WI38 (cell line): ENCODE data around the gene CRYGN.

ENCODE experiments used
- H3K4me3 ChIP-seq: 2 replicates; pipeline ENCODE4 v1.5.1; 2011; ENCODE audit warnings: low read depth, mild to moderate bottlenecking, control low read depth, low read length
- CTCF ChIP-seq: IDR thresholded peaks from 2 replicates; pipeline ENCODE4 v1.5.1; 2012; ENCODE audit warnings: low read depth, mild to moderate bottlenecking, control low read depth, low read length

Gene CRYGN

GRCh38 chr7:151447312-151447711 is 7.4 kb upstream of the CRYGN start:
- no peak overlapping the region for H3K4me3 ChIP-seq
- no peak for TF ChIP-seq CTCF

GRCh38 chr7:151446412-151446811 is 6.5 kb upstream of the CRYGN start:
- no peak for TF ChIP-seq CTCF
- H3K4me3 ChIP-seq = no peak overlapping the region

GRCh38 chr7:151444632-151445031 is 4.7 kb upstream of the CRYGN start:
- TF ChIP-seq CTCF = no peak

GRCh38 chr7:151442776-151443496 is 3.0 kb upstream of the CRYGN start:
- no peak for TF ChIP-seq CTCF
- H3K4me3 ChIP-seq = no peak overlapping the region

More at GRCh38 chr7:151444632-151445031, 4.7 kb upstream of the CRYGN start:
- H3K4me3 ChIP-seq = no peak overlapping the region

- no peak overlapping the region for H3K4me3 ChIP-seq
- TF ChIP-seq CTCF = no peak
These were observed 981 bp upstream of the CRYGN start for GRCh38 chr7:151440799-151441445.

- no peak overlapping the region for H3K4me3 ChIP-seq
- TF ChIP-seq CTCF = no peak
These were observed 908 bp downstream of the CRYGN start for GRCh38 chr7:151438864-151439601.
